Left lobe of liver (tissue), 2 donors: ENCODE measurements around the gene E4F1. TPM values are rescaled to one million over a fixed set of nuclear protein-coding genes. Genes with fewer than 3 reads are reported as not detected.

Source experiments
- ATAC-seq: fragments of 200-7000 bp; cut with Tn5 transposase; one replicate; pipeline ENCODE4 v1.9.1; 2020; ENCODE audit warnings: mild to moderate bottlenecking, moderate library complexity
- DNase-seq: peaks from one replicate; pipeline ENCODE4 v3.0.0-alpha.2; 2020; ENCODE audit warnings: low spot score
- total RNA-seq: library from RNA; stranded (reverse); gene quantifications from one replicate; pipeline ENCODE4 v1.2.1, GENCODE V29; 2021
- donor health status: DM: no; HTN: no; CAD: no; lungs with moderate emphysema.
- donor health status: DM: no; HTN: yes; CAD: no.

The E4F1 gene
- total RNA-seq, 1 donor from 2014 or later: 12.7 TPM

DNA sequence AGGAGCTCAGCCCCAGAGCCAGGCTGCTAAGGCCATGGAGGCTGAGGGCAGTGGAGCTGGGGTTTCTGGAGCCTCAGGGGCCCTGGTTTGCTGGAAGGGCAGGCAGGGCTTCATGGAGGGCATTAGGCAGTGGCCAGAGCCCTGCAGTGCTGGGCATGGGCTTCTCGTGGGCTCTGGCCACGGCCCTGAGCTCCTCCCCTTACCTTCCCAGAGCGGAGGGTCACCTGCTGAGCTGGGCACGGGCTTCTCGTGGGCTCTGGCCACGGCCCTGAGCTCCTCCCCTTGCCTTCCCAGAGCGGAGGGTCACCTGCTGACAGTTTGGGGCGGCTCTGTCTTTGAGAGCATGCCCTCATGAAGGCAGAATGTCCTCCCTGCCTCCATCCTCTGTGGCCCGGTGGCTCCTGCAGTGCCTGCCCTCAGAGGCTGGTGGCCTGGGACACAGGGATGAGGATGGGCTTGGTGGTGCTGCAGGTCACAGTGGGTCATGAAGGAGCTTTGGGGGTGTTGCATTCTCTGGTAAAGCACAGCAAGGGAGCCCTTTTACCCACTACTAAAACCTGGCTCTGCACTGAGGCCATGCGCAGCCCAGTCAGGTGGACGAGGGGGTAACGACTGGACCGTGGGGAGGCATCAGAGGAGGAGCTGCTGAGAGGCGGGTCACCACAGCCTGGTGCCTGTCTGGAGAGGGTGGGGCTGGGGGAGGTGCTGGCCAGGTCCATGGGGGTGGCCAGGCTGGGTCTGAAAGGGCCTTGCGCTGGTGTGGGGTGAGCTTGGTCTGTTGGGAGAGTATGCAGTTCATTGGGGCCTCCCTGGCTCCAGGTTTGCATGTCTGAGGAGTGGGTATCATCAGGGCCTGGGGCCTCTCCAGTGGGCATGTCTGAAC is 47.4 kb downstream of the E4F1 start:
- DNase-seq: no peak
- ATAC-seq: no peak

DNA sequence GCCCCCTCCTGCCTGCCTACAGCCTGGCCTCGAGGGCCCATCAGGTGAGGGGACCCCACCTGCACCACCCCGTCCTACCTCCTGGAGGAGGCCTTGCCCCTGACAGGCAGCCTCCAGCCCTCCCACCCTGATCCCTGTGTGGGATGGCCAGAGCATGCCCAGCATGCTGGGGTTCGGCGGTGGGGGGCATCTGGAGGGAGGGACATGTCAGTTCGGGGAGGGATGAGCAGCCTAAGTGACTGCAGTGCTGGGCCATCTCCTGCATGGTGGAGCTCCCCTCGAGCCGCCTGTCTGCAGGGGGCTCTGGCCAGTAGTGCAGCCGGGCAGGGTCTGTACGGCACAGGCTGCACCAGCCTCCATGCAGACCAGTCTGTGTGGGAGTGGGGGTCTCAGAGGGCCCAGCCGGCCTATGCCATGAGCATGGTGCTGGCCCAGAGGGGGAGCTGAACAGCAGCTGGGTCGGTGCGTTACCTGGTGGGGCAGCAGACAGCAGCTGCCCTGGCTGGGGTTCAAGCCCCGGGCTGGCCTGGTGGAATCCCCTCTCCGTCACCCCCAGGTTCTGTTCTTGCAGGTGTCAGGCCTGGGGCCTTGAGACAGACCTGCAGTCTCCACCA is 48.6 kb downstream of the E4F1 start:
- no peak for ATAC-seq
- no peak for DNase-seq

DNA sequence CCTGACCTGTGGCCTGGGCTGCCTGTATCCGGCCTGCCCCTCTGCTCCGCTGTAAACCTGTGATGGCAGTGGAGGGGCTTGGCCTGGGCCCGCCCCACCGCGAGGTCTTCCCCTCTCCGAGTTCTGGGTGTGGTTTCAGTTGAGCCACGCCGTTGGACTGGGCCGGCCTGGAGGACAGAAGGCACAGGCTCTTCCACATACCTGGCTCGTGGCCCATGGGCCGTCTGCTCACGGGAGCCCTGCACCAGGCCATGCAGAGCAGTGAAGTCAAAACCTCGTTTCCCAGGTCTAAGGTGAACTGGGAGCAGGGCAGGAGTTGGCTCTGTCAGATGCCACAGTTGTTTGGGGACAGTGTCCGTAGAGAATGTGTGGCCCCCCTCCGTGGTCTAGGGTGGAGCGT is 50.1 kb downstream of the E4F1 start:
- DNase-seq (no peak), ATAC-seq (no peak)

GRCh38 chr16:2273931-2274330 is 50.5 kb downstream of the E4F1 start:
- DNase-seq: no peak
- no peak for ATAC-seq

DNA sequence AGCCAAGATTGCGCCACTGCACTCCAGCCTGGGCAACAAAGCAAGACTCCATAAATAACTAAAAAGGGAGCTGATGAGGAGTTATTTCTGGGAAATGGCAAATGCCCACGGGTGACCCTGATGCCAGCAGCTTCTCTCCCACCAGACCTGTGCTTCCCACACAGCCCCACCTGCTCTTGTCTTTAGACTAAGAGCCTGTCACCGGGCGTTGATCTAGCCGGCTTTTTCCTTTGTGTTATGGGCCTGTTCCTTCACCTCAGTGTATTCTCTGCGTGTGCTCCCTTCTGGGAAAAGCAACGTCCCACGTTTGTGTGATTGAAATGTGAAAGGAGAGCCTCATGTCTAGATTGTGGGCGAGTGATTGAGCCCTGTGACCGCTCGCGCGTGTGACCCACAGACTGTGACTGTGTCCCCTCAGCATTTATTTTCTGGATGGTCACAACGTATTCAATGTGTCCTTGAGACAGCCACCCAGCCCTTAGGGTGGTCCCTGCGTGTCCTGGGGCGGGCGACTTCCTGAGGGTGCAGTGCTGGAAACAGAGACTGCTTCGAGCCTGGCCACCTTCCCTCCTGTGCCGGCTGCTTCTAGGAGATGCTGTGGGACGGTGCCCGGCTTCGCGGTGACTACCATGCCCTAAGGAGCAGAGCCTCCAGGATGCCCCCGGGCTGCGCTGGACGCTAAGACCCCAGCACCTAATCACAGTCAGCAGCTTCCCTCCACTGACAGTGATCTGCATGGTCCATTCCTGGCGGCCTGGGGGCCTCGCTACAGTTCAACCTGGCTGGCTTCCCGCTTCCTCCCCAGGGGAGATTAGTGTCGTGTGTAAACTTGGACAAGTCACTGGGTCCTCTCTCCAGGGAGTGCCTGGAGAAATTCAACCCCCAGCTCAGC is 52.3 kb downstream of the E4F1 start:
- no peak for ATAC-seq
- DNase-seq: no peak

- ATAC-seq: no peak
- no peak for DNase-seq
Observed at GRCh38 chr16:2276368-2277195, 53.2 kb downstream of the E4F1 start.

- no peak for DNase-seq
- no peak for ATAC-seq
Observed at GRCh38 chr16:2277466-2278271, 54.3 kb downstream of the E4F1 start.

DNA sequence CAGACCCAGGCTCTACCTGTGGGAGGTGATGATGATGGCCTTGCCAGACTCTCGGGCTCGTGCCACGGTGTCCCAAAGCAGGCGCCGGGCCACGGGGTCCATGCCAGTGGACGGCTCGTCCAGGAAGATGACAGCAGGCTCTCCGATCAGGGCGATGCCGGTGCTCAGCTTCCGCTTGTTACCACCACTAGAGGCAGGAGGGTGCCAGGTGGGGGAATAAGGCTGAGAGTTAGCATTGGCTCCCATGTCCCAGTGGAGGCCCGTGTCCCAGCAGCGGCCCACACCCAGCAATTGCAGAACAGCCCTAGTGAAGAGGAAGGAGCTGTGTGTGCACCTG is 54.8 kb downstream of the E4F1 start:
- peak; percentile 21 for ATAC-seq
- DNase-seq: no peak

- ATAC-seq: no peak
Observed at GRCh38 chr16:2278956-2279800, 55.8 kb downstream of the E4F1 start.

GRCh38 chr16:2280461-2280860 is 57.1 kb downstream of the E4F1 start:
- DNase-seq: no peak

More at GRCh38 chr16:2278956-2279800, 55.8 kb downstream of the E4F1 start:
- no peak for DNase-seq

DNA sequence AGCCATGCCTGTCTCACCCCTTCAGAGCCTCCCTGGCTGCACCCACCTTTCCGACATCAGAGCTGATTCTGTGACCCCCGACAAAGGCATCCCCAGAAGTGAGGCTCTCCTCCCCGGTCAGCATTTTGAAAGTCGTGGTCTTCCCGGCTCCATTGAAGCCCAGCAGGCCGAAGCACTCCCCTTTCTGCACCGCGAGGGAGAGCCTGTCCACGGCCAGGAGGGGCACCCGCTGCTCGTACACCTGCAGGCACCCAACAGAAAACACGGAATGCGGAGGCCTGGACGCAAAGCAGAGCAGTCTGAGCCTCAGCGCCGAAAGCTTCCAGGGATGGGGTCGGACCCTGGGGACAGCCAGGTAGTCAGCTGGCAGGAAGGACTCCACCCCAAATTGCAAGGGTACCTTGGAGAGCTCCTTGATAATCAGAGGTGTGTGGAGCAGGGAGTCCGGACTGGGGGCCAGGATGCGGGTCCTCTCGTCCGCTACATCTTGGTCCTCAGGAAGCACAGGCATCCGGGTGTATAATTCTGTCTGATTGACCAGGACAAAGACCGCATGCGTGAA is 57.7 kb downstream of the E4F1 start:
- ATAC-seq (no peak), DNase-seq (no peak)

More at GRCh38 chr16:2280461-2280860, 57.1 kb downstream of the E4F1 start:
- ATAC-seq: no peak

DNA sequence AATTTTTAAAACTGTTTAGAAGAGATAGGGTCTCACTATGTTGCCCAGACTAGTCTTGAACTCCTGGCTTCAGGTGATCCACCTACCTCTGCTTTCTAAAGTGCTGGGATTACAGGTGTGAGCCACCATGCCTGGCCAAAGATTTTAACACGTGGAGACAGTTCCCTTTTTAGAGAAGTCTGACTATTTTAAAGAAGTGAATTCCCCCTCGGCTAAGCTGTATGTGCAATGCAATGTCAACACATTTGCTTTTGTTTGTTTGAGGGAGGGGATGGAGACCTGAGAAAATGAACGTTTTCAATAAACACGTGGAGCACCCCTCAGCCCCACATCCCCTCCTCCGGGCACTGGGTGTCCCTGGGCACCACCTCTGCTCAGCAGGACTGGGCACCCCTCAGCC is 58.9 kb downstream of the E4F1 start:
- no peak for ATAC-seq
- no peak for DNase-seq

DNA sequence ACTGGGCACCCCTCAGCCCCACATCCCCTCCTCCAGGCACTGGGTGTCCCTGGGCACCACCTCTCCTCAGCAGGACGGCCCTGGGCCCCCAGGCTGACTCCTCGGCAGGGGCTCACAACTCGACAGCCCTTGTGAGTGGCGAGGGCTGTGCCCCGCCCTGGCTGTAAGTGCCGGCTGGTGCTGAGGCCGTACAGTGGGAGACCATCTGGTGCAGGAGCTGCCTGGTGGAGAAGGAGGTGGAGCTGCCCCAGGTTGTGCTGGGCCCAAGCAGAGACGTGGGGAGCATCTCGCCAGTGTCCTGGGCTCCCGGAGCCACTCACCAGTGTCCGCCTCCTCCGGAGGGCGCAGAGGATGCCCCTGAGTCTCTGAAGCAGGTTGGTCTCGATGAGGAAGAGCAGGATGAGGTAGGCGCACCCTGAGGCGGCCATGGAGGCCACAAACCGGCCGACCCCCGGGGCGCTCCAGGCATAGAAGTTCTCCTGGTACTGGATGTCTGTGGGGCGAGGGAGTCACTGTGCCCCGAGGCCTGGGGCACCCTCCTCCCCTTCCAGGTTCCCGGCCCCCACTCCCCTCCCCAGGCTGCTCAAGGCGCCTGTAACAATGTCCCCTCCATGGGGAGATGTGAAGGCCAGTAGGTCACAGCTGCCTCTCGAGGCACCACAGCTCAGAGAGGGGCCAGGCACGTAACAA is 59.6 kb downstream of the E4F1 start:
- DNase-seq: no peak
- ATAC-seq: no peak

DNA sequence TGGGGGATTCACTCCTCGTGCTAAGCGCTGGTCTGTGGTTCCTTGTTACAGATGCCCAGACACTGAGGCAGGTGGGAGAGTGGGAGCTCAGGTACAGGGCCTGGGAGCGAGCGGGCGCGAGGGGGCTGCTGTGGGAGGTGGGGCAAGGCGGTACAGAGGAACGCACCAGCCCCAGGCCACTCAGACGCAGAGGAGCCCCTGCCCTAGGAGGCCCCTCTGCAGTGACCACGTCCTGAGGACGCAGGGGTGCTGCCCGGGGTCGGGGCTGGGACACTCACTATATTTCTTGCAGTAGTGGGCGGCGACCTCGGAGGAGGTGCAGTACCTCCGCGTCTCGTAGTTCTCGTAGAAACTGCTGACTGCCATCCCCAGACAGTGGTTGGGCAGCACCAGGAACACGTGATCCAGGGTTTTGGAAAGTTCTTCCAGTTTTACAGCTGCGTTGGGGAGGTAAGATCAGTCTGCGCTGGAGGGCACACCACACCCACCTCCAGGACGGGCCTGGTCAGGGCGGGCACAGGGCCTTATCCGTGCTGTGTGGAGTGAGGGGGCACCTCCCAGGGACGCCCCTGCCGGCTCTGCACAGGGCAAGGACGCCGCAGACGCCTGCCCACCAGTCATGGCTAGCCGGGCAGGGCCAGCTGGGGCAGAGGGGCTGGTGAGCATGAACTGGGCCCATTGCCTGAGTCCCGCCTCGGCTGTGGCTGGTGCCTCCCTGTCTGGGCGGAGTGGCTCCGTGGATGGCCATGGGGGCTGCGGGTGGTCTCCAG is 60.8 kb downstream of the E4F1 start:
- no peak for DNase-seq
- ATAC-seq: no peak

- ATAC-seq: no peak
- no peak for DNase-seq
Observed at GRCh38 chr16:2284797-2285576, 61.6 kb downstream of the E4F1 start.
